Activated CD8-positive, alpha-beta memory T cell treated with anti-CD3 and anti-CD28 coated beads, Interleukin-2, amount 50 U/mL, for 1 hour (primary cell): ENCODE data around the gene NR1I3.
A peak's percentile ranks its signal among the peaks of the same experiment; 100 is the strongest.

Source experiments
- DNase-seq: peaks from one replicate; pipeline ENCODE4 v3.0.0-alpha.2; 2020; ENCODE audit errors: extremely low read depth

Gene NR1I3

DNA sequence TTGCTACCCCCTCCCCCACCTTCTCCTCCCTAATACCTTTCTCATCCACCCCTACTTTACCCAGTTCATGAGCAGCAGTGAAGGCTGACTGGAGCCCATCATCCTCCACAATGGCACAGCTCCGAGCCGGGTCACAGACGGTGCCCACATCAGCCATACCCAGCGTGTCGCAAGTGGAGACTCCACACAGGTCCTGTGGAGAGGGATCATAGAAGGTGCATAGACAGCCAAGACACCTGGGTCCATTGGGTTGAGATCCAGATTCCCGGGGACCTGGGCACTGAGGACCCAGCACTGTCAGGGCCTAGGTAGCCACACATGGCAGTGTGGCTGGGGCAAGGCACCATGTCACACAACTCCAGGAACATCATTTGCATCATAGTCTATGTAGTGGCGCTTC lies 41.9 kb downstream of the NR1I3 start:
- no peak for DNase-seq

DNA sequence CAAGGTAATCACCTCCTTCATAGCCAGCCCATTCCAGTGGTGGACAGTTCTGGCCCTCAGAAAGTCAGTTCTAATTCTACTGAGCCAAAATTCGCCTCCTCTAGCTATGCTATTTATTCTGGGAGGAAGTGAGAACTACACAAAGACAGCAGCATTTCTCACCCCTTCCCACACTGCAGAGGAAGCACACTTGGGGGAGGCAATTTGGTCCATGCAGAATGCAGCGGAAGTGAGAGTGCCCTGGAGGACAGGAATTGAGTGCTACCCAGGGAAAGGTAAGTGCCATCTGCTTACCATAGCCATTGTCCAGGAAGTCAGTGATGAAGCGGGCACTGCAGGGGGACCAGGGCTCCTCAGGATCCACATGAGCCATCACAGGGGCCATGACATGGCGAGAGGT lies 42.8 kb downstream of the NR1I3 start:
- no peak for DNase-seq

DNA sequence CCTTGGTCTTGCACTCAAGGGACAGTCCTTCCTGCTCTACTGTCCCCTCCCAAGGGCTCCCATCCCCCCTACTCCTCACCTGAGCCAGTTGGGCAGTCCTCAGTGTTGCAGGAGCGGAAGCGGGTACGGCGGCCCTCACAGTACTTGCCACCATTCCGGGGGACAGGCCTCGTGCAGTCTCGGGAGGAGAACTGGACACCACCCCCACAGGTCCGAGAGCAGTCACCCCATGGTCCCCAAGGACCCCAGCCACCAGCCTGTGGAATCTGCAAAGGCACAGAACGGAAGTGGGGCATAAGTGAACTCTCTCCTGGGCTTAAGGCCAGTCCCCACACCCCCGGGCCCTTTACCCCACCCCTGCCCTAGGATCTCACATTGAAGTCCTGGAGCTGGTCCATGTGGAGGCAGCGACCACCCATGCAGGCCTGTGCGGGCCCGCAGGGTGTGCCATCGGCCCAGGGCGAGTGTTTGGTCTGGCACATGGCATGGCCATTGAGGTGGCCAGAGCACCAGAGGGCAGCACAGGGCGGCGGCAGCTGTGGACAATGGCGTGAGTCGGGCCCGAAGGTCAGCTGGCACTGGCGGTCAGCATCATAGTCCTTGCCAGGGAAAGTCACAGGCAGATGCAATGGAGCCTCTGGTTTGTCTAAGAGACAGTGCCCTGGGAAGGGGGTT lies 44.3 kb downstream of the NR1I3 start:
- no peak for DNase-seq

DNA sequence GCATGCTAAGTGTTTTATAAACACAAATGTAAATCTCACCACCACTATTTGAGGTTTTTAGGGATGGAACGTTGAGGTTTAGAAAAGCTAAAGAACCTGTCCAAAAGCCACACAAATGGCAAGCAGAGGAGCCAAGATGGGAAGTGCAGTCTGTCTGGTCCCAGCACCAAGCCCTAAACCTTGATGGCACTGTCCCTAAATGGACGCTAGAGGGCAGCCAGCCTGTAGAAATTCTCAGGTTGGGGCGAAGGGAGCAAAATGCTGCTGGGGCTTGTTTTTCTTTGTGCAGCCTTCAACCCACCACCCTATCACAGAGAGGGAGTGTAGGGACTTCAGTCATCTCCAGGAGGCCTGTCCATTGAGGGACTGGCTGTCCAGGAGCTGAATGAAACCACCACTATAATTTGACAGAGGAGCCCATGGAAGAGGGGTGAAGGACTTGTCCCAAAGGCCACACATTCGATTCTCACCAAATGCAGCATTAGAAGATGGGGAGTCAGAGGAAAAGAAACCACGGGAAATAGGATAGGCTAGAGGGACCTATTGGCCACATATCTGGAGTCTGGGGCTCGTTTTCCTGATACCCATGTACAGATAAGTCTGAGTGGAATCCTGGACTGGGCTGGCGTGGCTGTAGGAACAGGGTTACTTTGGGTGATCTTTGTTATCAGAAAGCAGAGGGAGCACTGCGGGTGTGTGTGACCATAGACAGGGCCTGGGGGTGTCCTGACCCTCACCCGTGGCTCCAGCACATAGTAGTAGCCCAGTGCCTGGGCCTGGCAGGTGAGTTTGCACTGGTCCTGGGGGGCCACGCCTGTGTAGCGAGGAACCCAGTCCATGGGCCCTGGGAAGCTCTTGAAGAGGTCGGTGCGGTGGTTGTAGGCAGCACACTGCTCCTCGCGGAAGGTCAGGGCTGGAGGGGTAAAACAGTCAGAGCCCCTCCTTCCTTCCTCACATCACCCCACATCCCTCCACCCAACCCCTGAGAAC lies 45.2 kb downstream of the NR1I3 start:
- peak; percentile 36 for DNase-seq

DNA sequence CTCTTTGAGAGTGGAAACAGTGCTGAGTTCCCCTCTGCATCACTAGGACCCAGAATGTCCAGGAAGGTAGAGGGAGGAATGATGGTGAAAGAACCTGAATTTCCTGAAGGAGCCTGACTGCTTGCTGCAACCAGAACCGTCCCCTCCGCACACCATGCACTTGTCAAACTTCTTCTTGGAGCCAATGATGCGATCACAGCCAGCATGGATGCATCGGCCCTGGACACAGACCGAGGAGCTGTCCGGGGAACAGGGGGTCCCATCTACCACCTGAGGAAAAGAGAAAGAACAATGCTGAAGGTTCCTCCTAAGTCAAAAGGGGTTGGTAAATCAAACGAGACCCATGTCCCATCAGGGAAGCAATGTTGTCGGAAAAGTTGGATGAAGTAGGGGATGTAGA lies 46.0 kb downstream of the NR1I3 start:
- no peak for DNase-seq

DNA sequence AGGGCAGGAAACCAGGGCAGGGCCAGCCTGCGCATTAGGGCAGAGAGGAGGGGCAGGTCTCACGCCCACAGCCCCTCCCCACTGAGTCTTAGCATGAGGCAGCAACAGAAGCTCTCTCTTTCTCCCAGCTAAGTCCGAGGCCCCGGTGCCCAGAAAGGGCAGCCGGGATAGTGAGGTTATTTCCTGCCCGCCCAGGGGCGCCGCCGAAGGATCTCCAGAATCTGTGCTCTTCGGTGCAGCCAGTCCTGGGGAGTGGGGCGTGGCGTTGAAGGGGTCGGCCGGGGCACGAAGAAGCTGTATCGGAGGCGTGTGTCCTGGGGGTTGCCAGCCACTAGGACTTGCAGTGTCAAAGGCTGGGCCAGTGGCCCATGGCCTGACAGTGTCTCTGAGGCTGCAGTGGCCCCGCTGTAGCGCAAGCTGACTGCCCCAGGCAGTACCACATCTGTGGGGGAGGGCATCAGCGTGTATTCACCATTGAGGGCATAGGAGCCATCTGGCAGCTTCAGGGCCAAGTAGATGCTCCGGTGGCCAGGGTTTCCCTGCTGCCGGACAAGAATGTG lies 47.0 kb downstream of the NR1I3 start:
- DNase-seq = no peak

DNA sequence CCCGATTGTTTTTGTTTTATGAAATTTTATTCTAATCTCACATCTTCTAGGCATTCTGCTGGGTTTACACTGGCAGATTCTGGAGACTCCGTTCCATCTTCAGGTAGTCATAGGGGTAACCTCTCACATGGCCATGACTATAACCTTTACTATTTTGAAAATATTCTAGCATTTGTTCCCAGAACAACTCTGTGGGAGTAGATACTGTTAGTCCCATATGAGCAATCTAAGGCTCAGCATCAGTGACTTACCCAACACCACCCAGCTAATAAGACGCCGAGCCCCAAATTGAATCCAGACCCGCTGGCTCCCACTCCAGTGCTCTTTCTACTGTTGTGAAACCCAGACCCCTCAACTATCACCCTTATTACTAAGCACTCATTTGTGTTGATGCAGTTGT lies 49.0 kb downstream of the NR1I3 start:
- no peak for DNase-seq

DNA sequence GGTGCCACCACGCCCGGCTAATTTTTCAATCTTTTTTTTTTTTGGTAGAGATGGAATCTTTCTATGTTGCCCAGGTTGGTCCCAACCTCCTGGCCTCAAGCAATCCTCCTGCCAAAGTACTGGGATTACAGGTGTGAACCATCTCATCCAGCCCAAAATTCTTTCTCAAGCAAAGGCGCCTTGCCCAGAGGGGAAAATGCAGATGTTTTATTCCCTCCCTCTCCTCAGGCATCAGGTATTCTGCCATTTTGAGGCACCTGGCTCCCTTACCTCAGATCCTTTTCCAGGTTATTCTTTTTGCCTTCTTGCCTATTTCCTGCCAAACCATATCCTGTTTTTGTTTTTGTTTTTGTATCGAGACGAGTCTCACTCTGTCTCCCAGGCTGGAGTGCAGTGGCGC lies 49.6 kb downstream of the NR1I3 start:
- no peak for DNase-seq

DNA sequence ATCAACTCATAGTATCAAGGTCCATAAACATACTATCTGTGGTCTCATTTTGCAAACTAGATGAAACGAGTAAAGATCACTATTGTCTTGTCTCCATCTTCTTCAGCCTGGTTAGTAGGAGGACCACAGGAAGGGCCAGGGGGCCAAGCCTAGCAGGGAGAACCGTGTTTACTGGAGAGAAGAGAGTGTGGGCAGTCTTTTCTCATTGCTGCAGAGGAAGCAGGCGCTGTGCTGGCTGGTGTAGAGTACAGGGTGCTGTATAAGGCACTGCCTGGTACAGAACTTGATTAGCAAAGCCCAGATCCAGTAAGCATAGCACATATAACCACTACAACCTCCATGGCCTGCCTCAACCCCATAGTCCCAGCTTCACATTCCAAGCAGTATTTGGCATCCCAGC lies 50.7 kb downstream of the NR1I3 start:
- DNase-seq = no peak

DNA sequence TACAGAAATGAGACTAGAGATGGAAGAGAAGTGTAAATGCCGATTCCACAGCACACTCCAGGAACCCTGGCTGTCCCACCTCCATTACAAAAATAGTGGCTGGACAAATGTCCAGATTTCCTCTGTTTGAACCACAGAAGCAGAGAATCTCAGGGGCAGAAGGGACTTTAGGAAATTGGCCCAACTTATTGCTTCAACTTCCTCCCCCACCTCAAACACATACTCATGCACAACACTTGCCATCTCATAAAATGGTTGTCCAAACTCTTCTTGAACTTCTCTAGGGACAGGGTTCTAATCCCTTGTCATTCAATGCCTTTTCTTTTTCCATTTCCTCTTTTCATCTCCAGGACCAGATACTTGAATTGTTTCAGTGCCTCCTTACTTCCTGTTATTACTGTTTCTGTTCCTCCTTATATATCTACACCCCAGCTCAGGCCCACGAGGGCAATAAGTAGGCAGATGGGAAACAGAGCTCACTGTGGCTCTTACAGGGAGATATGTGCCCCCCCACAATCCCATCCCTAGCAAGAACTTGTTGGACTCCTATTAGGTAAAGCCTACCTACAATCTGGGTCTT lies 52.2 kb downstream of the NR1I3 start:
- DNase-seq = no peak

DNA sequence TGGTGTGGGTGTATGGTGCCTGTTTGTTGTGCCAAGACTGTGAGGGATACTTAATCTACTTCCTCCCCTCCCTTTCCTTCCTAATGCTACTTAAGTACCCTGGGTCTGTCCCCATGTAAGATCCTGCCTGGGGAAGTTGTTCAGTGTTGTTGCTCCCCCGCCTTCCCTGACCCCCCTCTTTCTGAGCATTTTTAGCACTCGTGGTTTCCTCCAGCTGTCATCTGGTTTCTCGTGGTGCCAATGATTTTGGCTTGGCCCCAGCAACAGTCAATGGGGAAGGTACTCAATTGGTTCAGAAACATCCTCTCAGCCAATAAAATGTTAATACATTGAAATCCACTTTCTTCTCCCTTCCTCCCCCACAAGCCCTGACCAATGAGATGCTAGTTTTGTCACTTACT lies 52.7 kb downstream of the NR1I3 start:
- DNase-seq = peak; percentile 47

DNA sequence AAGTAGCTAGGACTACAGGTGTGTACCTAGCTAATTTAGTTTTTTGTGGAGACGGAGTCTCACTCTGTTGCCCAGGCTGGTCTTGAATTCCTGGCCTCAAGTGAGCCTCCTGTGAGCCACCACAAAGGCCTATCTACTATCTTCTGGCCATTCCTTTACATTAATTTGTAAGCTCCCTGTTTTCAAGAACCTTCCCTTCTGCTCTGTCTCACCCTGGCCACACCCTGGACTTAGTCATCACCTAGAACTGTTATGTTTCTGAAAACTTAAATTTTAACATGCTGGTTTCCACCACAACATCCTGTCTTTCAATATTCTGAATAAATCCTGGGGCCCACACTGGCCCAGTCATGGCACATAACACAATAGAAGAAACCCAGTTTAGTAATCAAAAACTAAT lies 55.8 kb downstream of the NR1I3 start:
- DNase-seq = no peak

DNA sequence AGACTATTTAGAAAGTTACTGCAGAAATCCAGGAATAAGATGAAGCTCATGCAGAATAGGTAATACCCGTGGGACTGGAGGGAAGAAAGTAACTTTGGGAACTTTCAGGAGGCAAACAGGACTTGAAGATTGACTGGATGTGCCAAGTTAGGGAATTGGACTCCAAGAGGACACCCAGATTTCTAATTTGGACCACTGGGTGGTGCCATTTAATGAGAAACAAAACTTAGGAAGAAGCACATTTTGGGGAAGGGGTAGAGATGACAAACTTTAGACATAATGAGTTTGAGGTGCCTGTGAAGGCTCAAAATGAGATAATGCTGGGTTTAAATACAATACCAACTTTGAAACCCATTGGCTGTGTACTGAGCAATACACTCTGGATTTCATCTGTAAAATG lies 57.4 kb downstream of the NR1I3 start:
- no peak for DNase-seq

DNA sequence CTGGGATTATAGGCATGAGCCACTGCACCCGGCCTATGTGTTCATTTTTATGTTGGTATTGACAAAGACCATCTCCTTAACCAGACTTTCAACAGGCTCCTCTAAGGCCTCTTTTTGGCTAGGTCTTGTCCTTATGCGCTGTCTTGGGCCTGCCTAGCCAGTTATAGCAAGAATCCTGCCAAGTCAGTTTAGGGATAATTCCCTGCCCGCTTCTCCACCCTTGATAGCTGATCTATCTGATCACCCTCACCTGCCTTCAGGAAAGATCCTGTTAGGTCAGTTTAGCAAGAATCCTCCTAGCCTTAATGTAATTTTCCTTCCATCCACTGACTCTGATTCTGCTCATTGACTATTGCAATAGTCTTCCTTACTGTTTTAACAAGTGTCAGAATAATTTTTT lies 58.3 kb downstream of the NR1I3 start:
- DNase-seq = no peak
